NCI-H82 treated with DMSO at 0.1 percent for 48 hours (cell line): ENCODE data around the gene BUD31.

Source experiments
- DNase-seq: peaks from one replicate; lab custom pipeline; 2025; ENCODE audit not compliant: unreplicated experiment; lab: John Stamatoyannopoulos, UW

The BUD31 gene

GRCh38 chr7:99461221-99461620, 52.5 kb downstream of the BUD31 start:
- DNase-seq: no peak

- DNase-seq: no peak
These were observed 56.6 kb downstream of the BUD31 start for GRCh38 chr7:99465421-99465768.

GRCh38 chr7:99468336-99468918, 59.7 kb downstream of the BUD31 start:
- DNase-seq: no peak
